Measurements from ENCODE around the gene TSPAN31.
"Not testable (repeated sequence)": the region's sequence is repeated elsewhere in the genome, so short reads cannot be mapped to it uniquely, and the experiment has no call there.

The TSPAN31 gene

DNA sequence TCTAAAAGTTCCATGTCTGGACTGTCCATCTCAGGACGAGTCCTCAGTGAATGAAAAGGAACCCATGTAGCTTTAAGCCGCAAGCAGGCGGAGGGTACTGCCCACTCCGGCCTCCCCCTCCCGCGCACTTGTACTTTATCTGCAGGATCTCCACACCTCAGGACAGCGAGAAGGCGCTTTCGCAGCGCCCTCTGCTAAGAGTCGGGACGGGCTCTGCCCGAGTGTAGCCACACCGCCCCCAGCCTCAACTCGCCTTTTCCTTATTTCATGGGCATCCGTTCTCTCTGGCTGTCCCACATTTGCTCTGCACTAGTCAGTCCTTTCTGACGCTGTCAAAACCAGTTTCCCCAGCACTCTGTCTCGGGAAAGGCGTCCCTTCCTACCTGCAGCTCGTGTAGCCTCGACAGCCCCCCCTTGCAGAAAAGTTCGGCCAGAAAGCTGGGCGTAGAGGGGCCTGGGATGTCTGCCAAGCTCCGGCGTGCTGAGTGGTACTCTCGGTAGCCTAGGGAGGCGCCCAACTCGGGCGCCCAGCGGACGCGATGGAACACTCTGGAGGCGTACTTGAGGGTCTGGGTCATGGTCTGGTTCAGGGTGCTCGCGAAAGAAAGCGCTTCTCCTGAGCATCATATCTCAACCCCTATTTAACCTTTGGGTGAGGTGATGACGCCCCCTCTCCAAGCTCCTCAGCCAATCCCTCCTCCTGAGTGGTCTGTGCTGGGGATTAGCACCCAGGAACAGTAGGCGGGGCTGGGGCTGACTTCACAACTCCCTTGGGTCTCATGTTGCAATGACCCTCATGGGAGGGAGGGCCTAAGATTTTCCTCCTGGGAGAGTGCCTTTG, 21.8 kb downstream of the TSPAN31 start, which contains the start of gene CYP27B1:
TSS of gene CYP27B1 (minus strand) at position 615 of the 841 bp plus-strand sequence. CDS start at position 578, 37 bp downstream.
- DNase-seq (ENCODE audit: low read depth in 2 of 2): no peak

- no peak for DNase-seq (ENCODE audit: low read depth in 2 of 2)
Measured at GRCh38 chr12:57767305-57767698, 22.5 kb downstream of the TSPAN31 start.

GRCh38 chr12:57767876-57768275, 23.0 kb downstream of the TSPAN31 start:
- no peak for DNase-seq (ENCODE audit: low read depth in 2 of 2)

- DNase-seq (ENCODE audit: low read depth in 2 of 2): no peak
Measured at GRCh38 chr12:57769594-57769993, 24.8 kb downstream of the TSPAN31 start.

- DNase-seq (ENCODE audit: low read depth in 2 of 2): no peak
Measured at GRCh38 chr12:57770734-57771133, 25.9 kb downstream of the TSPAN31 start.

DNA sequence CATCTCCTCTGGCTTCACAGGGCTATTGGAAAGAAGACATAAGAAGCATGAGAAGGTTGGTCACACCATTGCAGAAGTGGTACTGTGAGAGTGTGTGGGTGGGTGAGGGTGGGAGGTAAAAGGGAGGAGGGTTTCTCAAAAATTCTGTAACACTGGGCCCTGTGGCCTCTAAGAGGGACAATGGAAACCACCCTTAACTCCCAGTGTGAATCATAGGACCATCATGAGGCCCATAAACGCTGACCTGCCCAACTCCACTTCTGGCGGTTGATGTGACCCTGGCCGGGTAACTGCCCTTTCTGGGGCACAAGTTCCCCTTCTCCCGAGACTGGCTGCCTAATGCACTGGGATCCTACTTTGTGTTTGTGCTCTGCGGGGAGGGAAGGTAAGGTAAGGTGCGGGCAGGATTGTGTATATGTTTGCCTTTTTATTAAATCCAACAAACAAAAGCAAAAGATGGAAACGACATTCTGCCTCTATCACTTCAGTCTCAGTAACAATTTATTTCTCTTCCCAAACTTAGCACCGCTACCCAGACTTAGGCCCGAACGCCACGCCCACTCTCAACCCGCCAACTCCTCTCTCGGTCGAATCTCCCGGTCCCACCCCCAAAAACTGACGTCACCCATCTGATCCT, 26.5 kb downstream of the TSPAN31 start:
- DNase-seq (ENCODE audit: low read depth in 2 of 2): peak; percentile 89 to 90

DNA sequence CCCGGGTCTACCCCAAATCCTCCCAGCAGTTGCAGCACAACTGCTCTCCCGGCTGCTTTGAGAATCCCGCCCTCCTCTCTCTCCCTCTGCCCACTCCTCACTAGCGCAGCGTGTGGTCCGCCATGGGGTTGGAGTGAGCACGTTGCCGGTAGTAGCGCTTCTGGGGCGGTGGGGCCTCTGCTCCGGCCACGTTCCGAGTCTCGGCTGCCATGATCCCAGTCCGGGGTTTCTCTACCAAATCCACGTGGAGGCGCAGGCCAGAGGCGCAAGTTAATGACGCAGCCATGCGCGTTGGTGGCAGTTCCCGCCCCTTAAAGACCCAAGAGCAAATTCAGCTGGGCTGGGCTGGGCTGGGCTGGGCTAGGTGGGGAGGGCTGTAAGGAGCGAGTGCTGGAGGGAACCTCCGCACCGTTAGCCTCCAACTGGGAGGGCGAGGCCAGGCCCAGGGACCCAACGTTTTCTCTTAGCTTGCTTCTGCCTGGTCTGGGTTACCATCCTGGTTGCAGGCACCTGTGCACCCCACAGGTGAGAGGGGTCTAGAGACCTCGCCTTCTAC, 27.1 kb downstream of the TSPAN31 start, which contains the start of gene METTL1:
TSS of gene METTL1 (minus strand) at position 233 of the 556 bp plus-strand sequence. CDS start at position 211, 22 bp downstream.
- peak; percentile 86 to 90 for DNase-seq (ENCODE audit: low read depth in 2 of 2)

DNA sequence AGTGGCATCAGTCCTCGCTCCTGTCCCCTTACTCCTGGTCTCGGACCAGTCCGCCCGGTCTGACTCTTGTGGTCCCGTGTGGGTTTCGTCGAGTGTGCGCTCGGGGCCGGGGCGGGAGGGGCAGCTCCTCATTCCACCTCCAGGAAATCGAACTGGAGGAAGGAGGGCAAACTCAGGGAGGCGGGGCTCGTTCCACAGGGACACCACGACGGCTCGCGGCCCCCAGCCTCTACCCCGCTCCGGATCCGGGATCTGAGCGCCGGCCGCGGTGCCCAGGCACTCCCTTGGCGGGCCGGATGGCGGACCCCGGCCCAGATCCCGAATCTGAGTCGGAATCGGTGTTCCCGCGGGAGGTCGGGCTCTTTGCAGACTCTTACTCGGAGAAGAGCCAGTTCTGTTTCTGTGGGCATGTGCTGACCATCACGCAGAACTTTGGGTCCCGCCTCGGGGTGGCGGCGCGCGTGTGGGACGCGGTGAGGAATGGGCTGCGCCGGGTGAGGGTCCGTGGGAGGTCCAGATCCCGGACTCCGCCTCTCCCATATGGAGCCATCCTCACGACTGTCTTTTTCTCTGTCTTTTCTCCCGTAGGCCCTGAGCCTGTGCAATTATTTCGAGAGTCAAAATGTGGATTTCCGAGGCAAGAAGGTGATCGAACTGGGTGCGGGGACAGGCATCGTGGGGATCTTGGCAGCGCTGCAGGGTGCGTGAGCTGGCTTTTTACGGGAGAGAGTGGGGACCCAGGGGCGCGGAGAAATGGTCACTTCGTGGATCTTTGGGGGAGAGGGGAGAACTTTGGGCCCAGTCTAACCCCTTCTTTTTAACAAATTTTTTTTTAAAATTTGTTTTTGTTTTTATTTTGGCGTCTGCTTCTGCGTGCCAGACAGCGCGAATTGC, 27.8 kb downstream of the TSPAN31 start, which contains the start of gene EEF1AKMT3:
TSS of gene EEF1AKMT3 (plus strand) at position 186 of the 894 bp plus-strand sequence. CDS start at position 297, 111 bp downstream.
- DNase-seq (ENCODE audit: low read depth in 2 of 2): peak in 1 of 2 donors; percentile 22

DNA sequence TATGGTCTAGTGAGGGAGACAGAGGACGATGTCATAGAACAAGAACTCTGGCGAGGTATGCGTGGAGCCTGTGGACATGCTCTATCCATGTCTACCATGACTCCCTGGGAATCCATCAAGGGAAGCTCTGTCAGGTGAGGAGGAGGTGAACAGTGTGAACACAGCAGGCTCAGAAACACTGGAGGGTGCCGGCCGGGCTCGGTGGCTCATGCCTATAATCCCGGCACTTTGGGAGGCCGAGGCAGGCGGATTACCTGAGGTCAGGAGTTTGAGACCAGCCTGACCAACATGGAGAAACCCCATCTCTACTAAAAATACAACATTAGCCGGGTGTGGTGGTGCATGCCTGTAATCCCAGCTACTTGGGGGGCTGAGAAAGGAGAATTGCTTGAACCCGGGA, 29.8 kb downstream of the TSPAN31 start:
- not testable (repeated sequence) for DNase-seq (ENCODE audit: low read depth in 2 of 2)

GRCh38 chr12:57775044-57775443, 30.2 kb downstream of the TSPAN31 start:
- DNase-seq (ENCODE audit: low read depth in 2 of 2): no peak

DNA sequence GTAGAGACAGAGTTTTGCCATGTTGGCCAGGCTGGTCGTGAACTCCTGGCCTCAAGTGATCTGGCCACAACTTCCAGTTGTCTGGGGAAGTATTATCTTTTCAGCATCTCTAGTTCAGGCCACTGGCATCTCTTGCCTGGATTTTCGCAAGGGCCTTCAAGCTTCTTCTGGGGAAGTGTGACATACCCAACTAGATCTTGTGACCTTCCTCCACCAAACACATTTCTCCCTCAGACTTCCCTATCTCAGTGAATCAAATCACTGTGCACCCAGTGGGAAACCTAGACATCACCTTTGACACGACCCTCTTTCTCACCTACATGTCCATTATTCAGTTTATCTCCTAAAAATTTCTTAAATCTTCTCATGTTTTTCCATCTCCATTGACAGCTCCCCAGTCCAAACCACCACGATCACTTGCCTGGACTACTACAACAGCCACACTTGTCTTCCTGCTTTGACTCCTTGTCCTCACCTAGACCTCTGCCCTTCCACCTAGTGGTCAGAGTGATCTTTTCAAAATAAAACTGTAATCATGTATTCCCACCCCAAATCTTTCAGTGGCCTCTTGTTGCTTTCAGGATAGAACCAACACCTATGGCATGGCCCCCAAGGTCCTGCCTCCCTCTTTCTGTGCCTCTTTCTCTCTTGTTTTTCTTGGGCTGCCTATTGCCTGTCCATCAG, 30.9 kb downstream of the TSPAN31 start:
- no peak for DNase-seq (ENCODE audit: low read depth in 2 of 2)

DNA sequence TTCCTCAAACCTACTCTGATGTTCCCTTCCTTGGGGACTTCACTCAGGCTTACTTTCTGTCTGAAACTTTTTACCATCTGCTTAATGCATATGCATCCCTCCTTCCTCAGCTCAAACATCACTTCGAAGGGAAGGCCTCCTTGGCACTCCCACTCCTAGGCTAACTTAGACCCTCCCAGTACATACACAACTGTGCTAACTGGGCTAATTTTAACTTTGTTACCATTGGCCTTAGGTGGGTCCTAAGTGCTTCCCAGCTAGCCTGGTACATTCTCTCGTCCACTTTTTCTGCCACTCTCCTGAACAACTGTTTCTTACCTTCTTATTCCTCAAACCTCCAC, 31.4 kb downstream of the TSPAN31 start:
- DNase-seq (ENCODE audit: low read depth in 2 of 2): no peak

DNA sequence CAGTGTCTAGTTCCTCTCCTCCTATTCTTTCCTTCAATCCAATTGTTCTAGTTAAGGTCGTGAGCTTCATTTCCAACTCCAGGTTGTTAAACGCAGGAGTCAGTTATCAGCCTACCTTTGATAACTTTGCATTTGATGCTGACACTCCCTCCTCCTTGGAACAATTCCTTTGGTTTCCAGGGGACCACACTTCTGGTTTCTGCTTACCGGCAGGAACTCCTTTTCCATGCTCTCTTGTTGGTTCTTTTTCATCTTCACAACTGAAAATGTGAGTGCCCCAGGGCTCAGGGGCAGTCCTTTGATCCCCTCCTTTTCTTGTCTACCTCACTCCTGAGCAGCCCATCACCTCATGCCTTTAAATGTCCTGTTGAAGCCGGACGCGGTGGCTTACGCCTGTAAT, 32.5 kb downstream of the TSPAN31 start:
- no peak for DNase-seq (ENCODE audit: low read depth in 2 of 2)

DNA sequence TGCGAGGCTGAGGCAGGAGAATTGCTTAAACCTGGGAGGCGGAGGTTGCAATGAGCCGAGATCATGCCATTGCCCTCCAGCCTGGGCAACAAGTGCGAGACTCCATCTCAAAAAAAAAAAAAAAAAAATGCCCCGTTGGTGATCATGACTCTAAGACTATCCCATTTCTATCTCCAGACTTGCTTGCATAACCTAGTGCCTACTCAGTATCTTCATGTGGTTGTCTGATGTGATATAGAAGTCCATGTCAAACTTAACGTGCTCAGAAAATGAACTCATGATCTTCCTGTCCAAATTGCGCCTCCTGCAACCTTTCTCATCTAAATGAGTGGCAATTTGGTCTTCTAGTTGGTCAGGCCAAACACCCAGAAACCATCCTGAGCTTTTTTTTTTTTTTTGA, 33.1 kb downstream of the TSPAN31 start:
- DNase-seq (ENCODE audit: low read depth in 2 of 2): no peak

DNA sequence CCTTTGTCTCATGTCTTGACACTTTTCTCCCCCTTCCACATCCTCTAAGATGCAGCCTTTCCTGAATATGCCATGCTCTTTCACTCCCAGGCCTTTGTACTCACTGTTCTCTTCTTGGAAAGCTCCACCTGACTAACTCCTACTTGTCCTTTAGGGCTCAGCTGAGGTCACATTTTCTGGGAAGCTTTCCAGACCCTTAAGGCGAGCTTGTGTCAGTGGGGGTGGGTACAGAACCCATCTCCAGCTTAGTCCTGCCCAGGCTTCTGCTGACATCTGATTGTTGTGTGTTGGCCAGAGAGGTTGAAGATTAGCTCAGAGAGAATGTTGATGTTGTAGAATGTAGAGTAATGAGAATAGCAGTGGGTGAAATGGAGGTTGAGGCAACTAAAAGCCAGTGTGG, 34.9 kb downstream of the TSPAN31 start:
- no peak for DNase-seq (ENCODE audit: low read depth in 2 of 2)

DNA sequence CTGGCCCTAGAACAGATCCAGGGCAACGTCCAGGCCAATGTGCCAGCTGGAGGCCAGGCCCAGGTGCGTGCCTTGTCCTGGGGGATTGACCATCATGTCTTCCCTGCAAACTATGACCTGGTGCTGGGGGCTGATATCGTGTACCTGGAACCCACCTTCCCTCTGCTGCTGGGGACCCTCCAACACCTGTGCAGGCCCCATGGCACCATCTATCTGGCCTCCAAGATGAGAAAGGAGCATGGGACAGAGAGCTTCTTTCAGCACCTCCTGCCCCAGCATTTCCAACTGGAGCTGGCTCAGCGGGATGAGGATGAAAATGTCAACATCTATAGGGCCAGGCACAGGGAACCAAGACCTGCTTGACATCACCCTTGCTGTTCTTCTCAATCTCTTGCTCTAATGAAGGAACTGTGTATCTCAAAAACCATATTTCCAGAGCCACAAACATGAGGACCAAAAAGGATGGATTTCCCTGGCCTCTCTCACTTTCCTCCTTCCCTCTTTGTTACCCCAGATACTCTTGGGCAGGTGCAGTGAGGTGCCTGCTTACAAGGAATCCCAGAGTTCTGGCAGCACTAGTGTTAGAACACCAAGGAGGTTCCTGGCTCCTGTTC, 35.6 kb downstream of the TSPAN31 start:
- DNase-seq (ENCODE audit: low read depth in 2 of 2): no peak

- DNase-seq (ENCODE audit: low read depth in 2 of 2): no peak
Measured at GRCh38 chr12:57781244-57781643, 36.4 kb downstream of the TSPAN31 start.

DNA sequence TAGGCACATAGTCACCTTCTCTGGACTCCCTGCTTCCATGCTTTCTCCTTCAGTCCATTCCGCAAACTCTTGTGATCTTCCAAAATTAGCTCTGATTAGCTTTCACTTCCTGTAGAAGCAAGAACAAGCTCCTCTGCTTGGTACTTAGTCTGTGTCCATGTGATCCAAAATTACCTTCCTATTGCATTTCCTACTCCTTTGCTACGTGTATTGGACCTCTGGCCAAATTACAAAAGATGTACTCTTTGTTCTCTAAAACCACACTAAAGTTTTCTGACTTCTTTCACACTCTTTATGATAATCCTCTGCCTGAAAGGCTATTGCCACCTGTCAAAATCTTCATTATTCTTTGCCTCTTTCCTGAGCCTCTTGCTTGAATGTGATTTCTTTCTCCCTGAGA, 37.0 kb downstream of the TSPAN31 start:
- no peak for DNase-seq (ENCODE audit: low read depth in 2 of 2)

GRCh38 chr12:57782243-57782607, 37.4 kb downstream of the TSPAN31 start:
- DNase-seq (ENCODE audit: low read depth in 2 of 2): no peak

DNA sequence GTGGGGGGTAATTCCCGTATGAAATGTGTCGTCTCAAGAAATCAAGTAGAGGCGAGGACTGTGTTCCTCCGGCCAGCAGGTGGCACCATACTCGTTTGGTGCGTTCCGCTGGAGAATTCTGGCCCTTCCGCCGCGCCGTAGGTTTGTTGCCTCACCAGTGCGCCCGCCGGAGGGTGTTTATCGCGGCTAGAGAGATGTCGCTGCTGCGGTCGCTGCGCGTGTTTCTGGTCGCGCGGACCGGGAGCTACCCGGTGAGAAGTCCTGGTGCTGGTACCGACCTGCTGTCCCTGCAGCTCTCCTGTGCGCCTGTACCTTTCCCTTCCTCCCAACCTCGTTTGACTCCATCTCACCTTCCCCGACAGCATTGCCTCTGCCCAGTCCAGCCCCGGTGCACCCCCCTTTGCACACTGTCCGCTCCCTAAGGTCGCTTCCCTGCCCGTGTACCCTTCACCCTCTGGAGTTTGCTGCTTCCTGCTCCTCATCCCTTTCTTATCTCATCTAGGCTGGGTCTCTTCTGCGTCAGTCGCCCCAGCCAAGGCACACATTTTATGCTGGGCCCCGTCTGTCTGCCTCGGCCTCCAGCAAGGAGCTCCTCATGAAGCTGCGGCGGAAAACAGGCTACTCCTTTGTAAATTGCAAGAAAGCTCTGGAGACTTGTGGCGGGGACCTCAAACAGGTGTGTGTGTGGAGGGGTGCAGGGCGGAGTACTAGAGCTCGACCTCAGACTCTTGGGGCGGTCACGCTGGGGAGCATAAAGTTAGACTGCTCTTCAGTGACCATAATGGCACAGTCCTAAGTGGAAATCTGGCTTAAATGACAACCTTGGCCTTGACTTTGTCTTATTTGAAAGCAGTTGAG, 38.0 kb downstream of the TSPAN31 start, which contains the start of gene TSFM:
TSS of gene TSFM (plus strand) at position 180 of the 858 bp plus-strand sequence. CDS start at position 195, 15 bp downstream.
- peak; percentile 96 to 98 for DNase-seq (ENCODE audit: low read depth in 2 of 2)
